ENCODE measurements around the gene PDE8B. TPM values are rescaled to one million over a fixed set of nuclear protein-coding genes. Genes with fewer than 3 reads are reported as not detected.

PDE8B gene
- total RNA-seq, 1 experiment from 2014 or later = 0.07 TPM

DNA sequence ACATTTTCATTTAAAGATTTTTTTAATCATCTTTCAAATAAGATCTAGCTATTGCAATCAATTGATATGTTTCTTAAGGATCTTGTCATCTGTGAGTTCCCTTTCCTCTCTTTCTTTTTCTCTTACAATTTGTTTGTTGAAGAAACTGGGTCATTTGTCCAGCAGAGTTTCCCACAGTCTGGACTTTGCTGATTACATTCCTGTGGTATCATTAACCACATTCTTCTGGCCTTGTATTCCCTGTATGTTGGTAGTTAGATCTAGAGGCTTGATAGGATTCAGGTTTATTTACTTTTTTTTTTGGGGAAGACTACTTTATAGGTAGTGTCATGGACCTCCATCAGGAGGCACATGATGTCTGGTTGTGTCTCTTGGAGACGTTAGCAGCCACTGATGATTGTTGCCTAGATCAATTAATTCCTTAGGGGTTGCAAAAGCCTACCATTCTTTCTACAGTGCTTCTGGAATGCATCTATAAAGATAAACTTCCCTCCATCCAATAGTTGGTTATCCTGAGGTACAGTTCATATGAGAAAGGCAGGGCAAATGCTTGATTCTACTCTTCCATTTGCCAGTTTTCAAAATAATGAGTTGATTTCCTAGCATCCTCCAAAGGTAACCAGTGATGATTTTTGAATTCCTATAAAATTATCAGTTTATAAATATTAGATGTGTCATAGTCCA, 14.3 kb downstream of the PDE8B start:
- Histone ChIP-seq H3K56ac (ENCODE audit: insufficient read length, low read depth, low read length) (no peak overlapping the region), H4K5ac (ENCODE audit: insufficient read length, low read depth, low read length) (no peak overlapping the region), H3K14ac (ENCODE audit: insufficient read depth, low read length) (no peak overlapping the region), H3K27ac (ENCODE audit: insufficient read length, low read depth, low read length) (no peak overlapping the region), H2BK120ac (ENCODE audit: low read depth, low read length, poor library complexity, severe bottlenecking) (no peak overlapping the region), H3K23ac (ENCODE audit: insufficient read length, low read depth, low read length) (no peak overlapping the region), H3K23me2 (ENCODE audit: insufficient read length, low read depth, low read length, poor library complexity, severe bottlenecking) (no peaks in the 10 kb centered on the region), H2BK12ac (ENCODE audit: insufficient read length, low read depth, low read length) (no peak overlapping the region), H2BK5ac (ENCODE audit: insufficient read length, low read length) (no peak overlapping the region), H2AK5ac (ENCODE audit: insufficient read length, low read length) (no peak overlapping the region), H3K18ac (ENCODE audit: insufficient read length, low read depth, low read length) (no peak overlapping the region), H2BK15ac (ENCODE audit: low read depth, low read length) (no peak overlapping the region), H3T11ph (ENCODE audit: low read length) (no peak overlapping the region), H3K4me2 (ENCODE audit: insufficient read depth, insufficient read length, low read length) (no peak overlapping the region), H3K4ac (ENCODE audit: low read depth, low read length) (no peak overlapping the region), H4K8ac (replicated peaks; ENCODE audit: insufficient read length, low read depth, low read length) (no peak overlapping the region), H2AFZ (ENCODE audit: low read length) (no peak overlapping the region), H3K4me1 (ENCODE audit: insufficient read depth, low read length) (no peaks in the 10 kb centered on the region), H3K79me2 (ENCODE audit: insufficient read depth, low read length) (no peaks in the 10 kb centered on the region), H3K9ac (ENCODE audit: extremely low read depth, insufficient read length, low read length) (no peak overlapping the region), H4K91ac (ENCODE audit: insufficient read length, low read depth, low read length) (no peak overlapping the region), H2BK20ac (ENCODE audit: low read depth, low read length, poor library complexity, severe bottlenecking) (no peak overlapping the region), H3K79me1 (ENCODE audit: insufficient read depth, low read depth, low read length, poor library complexity, severe bottlenecking) (no peaks in the 10 kb centered on the region), H3K9me3 (ENCODE audit: control insufficient read depth, low read depth, low read length) (no peaks in the 10 kb centered on the region), H4K20me1 (ENCODE audit: control insufficient read depth, insufficient read depth, insufficient read length) (no peaks in the 10 kb centered on the region), H3K27me3 (ENCODE audit: insufficient read depth, low read length) (no peaks in the 10 kb centered on the region)
- WGBS (ENCODE audit: extremely low coverage, insufficient read length, low lambda C conversion rate) = no CpG with 5 or more reads among the region's 1 CpG
- TF ChIP-seq, protein P1, sequence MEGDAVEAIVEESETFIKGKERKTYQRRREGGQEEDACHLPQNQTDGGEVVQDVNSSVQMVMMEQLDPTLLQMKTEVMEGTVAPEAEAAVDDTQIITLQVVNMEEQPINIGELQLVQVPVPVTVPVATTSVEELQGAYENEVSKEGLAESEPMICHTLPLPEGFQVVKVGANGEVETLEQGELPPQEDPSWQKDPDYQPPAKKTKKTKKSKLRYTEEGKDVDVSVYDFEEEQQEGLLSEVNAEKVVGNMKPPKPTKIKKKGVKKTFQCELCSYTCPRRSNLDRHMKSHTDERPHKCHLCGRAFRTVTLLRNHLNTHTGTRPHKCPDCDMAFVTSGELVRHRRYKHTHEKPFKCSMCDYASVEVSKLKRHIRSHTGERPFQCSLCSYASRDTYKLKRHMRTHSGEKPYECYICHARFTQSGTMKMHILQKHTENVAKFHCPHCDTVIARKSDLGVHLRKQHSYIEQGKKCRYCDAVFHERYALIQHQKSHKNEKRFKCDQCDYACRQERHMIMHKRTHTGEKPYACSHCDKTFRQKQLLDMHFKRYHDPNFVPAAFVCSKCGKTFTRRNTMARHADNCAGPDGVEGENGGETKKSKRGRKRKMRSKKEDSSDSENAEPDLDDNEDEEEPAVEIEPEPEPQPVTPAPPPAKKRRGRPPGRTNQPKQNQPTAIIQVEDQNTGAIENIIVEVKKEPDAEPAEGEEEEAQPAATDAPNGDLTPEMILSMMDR (conservative IDR thresholded peaks at IDR 0.05) = no peak
- Mint-ChIP-seq H3K36me3 (ENCODE audit: insufficient read depth in 1 of 3, low read depth in 3 of 3) (no peaks in the 10 kb centered on the region), H3K4me3 (no peak overlapping the region), H3K9me3 (no peaks in the 10 kb centered on the region), H3K27ac (no peak overlapping the region), H3K4me1 (no peaks in the 10 kb centered on the region), H3K27me3 (ENCODE audit: low read depth) (peaks cover 7% of the 10 kb centered on the region)
- no peak for DNase-seq
